Suppressor macrophage treated with lipopolysaccharide for 4 hours (primary cell): ENCODE data around the gene RPA1.
A peak's percentile ranks its signal among the peaks of the same experiment; 100 is the strongest.
"Not testable (repeated sequence)": the region's sequence is repeated elsewhere in the genome, so short reads cannot be mapped to it uniquely, and the experiment has no call there.

Experiments used
- DNase-seq: peaks from one replicate; pipeline ENCODE4 v3.0.0-alpha.2; 2020

Gene RPA1

DNA sequence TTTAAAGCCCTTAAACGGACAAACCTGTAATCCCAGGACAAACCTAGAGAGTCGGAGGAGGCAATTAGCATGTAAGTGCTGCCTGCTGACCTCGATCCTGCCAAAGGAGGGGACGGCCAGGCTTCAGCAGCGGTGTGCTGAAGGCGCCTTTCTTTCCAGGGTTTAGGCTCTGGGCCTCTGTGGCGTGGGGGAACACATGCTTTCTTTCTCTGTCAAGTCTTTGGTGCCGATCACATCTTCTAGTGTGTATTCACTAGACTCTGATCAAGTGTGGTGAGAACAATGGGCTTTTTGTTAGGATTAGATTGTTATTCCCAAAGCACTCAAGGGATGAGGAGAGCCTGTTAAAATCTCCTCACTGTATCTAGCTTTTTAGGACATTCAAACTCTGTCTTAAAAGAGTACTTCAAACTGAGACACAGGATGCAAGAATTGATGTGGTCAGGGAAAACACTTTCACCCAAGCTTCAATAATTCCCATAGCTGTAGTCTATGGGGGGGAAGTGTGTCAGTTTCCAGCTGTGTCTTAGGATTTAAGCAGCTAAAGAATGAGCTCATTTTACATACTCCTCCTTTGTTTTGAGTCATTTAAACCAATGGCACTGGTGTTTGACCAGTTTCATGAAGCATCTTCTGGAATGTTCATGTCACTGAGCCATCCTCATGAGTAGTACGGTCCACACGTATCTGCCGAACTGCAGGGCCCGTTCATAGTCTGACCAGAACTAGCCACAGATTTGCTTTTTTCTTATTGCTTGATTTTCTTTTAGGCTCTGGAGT, 51.2 kb downstream of the RPA1 start:
- DNase-seq: no peak

DNA sequence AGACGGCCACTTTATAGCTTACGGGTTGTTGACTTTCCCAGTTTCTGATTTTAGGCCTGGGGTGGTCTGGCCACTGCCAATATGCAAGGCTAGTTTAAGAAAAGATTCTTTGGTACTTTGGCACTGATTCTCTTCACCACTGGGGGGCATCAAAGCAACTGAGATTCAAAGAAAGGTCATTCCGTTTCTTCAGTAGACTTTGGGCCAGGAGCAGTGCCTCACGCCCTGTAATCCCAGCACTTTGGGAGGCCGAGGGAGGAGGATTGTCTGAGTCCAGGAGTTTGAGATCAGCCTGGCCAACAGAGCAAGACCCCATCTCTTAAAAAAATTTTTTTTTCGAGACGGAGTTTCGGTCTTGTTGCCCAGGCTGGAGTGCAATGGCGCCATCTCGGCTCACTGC, 53.0 kb downstream of the RPA1 start:
- DNase-seq: peak; percentile 43

DNA sequence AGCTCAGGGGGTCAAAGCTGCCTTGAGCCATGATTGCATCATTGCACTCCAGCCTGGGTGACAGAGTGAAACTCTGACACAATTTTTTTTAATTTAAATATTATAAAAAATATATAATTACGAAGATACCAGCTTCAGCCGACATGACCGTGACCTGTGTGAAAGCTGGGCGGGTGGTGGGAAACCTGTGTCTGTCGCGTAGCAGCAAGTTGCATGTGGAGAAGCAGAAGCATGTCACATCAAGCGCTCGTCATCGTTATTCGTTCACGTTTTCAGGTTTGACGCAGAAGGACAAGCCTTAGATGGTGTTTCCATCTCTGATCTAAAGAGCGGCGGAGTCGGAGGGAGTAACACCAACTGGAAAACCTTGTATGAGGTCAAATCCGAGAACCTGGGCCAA, 53.7 kb downstream of the RPA1 start:
- no peak for DNase-seq

DNA sequence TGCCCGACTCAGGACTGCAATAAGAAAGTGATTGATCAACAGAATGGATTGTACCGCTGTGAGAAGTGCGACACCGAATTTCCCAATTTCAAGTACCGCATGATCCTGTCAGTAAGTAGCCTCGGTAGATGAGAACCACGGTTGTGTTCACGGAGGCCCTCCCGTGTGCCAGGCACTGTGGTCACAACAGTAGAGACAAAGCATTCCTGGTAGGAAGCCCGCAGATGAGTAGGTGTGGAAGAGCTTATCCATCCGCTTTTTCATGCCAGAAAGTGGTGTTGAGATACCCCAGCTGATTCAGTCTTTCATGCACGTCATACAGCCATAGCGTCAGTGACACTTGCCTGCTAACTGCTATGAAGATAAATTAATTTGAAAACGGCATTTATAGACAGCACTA, 58.9 kb downstream of the RPA1 start:
- DNase-seq: no peak

DNA sequence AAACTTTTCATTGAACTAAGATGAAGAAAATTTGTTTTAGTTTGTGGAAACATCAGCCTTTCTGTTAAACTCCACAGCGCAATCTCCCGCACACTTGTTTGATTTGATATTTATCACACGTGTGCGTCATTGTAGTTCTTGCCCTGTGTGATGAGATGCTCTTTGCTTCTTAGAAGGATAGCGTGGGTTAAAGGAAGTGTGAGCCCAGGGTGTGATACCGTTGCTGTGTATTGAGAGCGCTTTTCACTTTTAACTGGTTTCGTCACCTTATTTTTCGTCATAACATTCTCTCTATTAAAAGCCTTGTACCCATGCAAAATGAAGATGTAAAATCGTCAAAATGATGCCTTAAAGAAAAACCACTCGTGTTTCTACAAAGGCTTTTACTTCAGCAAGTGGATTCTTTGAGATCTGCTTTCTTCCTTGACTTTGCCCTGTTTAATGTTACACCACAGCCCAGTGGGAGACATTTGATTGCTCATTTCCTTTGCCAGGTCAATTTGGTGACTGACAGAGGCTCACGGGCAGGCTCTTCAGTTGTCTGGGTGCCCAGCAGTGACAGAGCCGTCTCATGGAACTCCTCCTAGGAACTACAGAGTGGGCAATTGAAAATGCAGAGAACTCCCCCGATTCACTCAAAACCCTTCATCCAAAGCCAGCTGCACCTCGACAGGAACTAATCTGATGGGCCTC, 61.1 kb downstream of the RPA1 start:
- no peak for DNase-seq

DNA sequence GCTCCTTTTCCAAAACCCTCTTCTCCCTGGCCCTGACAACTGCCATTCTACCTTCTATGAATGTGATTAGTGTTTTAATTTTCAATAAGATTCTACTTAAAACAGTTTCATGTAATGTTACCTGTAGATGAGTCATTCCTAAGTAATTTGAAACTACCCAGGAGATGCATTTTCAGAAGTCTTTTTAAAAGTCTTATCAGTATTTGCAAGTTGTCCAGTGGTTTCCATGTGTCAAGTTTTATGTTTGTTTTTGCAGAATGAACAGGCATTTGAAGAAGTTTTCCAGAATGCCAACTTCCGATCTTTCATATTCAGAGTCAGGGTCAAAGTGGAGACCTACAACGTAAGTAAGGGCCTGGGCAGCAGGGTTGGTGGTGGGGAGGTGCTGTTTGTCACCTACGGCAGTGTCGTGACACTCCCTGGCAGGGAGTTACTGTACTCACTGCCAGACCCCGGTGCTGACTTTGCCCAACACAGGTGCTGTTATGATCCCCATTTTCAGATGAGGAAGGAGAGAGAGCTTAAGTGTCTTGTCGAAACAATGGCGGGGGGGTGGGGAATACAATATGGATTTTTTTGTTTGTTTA, 65.0 kb downstream of the RPA1 start:
- no peak for DNase-seq

DNA sequence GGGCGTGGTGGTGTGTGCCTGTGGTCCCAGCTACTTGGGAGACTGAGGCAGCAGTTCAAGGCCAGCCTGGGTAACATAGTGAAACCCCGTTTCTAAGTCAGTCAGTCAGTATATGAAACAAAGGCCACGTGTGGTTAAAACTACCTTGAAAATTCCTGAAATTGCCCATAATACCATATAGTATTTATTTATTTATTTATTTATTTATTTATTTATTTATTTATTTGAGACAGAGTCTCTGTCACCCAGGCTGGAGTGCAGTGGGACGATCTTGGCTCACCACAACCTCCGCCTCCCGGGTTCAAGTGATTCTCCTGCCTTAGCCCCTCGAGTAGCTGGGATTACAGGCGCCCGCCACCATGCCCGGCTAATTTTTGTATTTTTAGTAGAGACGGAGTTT, 65.7 kb downstream of the RPA1 start:
- DNase-seq: not testable (repeated sequence)

DNA sequence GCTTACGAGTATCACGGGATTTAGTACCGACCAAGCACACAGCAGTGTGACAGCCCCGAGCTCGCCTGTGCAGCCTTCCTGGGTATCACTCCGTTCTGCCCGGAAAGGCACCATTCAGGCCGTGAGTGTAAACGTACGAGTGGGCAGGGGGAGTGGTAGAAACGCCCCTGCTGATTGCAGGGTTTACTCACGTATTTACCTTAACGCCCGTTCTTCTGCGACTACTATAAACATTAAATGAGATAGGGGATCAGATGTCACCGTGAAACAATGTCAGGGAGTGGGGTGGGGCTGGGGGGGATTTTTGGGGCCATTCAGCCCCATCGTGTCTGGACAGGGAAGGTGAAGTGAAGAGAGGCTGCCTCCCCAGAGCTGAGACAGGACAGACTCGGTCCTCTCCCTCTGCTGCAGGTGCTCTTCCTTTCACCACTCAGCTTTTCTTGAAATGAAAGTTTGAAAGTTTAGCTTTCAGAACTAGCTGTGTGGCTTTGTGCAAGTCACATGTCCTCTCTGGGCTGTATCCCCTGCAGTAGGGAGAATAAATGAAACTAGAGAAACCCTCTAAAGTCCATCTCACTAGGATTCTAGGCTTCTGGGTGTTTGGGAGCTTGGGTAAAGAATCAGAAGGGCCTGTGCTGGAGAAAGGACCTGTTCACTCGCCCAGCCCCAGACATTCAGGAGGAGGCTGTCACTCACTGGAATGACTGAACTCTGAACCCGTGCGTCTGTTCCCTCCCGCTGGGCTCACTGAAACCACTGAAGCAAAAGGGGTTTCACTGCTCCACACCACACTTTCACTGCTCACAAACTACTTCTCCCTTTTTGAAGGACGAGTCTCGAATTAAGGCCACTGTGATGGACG, 66.7 kb downstream of the RPA1 start:
- DNase-seq: no peak

DNA sequence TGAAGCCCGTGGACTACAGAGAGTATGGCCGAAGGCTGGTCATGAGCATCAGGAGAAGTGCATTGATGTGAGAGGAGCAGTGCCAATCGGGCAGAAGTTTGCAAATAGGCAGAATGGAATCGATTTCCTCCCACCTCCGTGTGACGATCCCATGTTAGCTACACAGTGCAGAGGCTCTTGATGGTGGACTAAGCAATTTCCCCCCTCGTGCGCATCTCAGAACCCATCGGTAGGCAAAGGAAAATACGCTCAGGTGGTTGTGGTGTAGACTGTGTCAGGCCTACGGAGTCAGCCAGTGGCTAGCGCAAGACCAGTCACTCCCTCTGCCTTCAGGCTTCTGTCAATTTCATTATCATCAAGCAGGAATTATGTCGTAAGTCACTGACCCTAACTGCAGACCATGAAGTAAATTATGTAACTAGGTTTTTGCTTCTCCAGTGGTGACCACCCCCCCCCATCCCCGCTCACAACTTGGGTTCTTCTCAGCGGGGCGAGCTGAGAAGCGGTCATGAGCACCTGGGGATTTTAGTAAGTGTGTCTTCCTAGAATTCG, 67.4 kb downstream of the RPA1 start:
- DNase-seq: no peak

DNA sequence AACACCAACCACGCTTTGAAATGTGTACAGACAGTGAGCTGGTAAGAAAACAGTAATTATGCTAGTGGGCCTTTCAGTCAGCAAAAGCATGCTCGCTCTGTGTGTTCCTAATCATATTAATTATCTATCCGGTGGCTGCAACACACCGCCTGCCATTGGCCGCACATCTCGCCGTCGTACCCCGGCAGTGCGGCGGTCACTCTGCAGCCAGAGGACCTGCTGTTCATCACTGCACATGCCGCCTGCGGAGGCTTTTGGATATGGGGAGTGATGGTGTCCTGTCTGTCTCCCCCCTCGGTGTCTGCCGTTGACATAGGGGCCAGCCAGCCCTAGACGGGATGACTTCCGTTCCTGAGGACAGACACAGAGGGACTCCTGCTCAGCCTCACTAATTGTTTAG, 68.5 kb downstream of the RPA1 start:
- no peak for DNase-seq

DNA sequence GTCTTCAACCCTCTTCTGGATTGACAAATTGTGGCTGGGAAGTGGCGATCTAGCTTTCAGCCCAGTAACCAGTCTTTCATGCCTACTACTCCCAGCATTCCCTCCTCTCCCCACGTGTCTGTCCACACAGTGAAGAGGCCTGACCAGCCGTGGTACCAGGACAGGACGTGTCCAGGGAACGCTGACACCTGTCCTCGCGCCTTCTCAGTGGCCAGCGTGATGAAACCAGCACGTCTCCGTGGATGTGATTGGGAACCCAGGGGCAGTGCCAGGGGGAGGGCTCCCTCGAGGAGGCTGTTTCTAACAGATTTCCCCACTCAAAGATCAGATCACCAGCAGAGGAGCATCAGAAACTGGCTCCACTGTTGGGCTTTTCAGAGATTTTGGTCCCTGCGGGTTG, 69.1 kb downstream of the RPA1 start:
- no peak for DNase-seq

DNA sequence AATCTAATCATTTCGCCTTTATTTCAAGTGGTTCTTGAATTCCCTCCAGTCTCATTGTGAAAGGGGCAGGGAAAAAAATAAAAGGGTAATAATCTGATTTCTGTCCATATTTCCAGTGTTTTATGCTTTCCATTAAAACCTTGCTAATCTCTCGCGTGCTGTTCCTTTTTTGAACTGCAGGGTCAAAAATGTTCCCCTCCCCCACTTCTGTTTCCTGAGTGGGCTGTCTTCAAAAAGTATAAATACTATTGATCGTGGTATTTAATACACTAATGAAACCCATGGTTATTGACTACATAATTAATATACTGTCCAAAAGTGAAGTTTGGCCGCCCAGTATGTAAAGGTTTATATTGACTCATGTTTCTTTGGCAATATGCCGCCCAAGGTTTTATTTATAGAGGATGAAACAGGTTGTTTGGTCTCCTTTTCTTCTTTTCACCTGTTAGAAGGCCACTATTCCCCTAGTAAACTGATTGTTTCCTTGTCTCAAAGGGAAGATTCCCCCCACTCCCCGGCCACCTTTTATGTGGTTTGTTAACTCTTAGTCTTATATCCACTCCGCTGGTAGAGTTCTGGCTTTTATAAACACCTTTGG, 69.7 kb downstream of the RPA1 start:
- DNase-seq: no peak

DNA sequence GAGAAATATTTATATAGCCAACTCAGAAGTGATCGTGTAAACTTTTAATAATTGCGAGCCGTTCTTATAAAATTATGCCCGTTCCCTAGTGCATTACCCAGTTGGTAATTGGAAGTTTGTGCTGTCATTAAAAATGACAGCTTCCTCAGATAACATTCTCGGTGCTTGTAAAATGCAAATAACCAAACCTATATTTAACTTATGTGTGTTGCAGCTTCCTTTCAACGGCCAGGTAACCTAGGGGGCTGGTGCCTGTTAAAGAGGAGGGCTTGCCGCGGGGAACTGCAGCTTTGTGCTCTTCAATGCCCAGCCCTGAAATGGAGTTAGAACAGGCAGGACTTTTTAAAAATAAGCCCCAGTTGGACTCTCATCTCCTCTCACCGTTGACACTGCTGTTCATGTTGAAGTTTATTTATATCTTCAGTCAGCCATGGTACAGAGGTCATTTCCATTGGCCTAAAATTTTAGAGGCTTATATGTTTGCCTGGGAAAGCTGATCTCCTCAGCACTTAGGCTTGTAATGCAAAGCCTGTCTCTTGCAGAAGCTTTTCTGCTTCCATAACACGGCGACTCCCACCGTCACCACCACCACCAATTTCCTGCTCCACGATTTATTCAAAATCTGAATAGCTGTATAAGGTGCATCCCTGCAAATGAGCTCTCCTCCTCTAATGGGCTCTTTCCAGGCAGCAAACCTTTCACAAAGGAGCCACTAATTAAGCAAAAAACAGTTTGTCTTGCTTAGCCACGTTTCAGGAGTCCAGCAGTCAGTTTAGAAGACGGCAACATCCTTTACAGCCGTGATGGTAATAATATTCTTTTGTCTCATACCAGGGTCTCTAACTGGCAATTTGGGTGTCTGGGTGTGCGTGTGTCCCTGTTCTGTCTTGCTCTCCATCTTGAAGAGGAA, 74.7 kb downstream of the RPA1 start:
- DNase-seq: no peak

DNA sequence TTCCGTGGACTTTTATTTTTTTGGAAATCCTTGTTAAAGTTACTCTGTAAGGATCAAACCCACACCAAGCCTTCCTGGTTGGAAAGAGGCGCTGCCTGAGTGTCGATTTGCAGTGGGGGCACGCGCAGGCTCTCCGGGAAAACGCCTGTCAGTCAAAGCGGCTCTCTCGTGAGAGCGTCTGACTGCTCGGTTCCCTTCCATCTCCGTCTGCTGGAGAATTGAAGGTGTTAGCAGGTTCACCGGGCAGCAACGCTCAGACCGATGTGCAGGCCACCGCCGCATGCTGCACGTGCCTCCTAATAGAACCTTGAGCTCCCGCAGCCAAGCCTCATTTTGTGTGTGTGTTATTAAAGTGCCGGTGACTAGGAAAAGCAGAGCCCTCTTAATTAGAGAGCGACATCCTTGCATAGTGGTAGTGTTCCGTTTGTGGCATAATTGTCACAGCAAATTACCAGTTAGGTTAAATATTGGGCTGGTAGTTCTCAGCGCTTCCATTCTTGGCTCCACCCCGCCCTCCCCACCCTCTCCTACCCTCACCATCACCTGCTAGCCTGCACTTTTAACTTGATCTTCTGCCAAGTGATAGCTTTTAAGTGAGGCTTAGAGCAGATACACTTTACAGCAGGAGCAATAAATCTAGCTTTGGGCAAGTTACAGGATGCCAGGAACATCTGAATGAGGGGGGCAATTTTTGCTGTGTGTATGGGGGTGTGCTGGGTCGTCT, 75.5 kb downstream of the RPA1 start:
- DNase-seq: no peak

DNA sequence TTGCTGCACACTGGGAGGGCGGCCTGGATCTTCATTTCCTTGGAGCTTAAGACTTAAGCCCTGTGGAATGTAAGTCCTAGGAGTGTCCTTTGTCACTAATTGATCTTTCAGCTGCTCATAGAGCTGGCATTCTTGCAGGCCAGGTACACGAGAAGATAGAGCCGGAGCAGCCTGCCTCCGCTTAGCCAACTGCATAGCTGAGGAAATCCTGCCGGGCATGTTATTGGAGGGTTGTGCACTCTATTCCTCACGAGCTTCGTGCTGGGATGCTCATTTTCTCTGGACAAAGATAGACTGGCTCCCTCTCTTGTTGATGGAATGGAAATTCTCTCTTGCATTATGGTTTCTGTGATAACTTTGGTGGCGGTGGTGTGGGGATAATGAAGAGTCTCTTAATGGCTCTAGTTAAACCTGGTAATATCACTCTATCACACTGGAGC, 76.9 kb downstream of the RPA1 start:
- DNase-seq: no peak

DNA sequence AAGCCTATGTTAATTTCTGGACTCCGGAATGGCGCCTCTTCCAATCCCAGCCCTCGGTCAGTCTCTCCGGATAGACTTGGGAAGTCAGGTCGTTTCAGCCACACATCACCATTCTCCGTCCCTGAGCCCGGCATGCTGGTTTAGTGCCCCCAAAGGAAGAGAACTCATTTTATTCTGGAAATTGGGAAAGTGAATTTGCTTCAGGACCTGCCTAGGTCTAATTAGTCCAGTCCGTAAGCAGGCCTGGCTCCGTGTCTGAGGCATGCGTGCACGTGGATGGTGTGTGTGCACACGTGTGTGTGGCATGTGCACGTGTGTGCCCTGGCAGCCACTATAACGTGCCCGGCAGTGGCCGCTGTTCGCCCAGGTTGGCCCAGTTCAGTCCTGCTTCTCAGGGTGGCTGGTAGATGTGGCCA, 77.4 kb downstream of the RPA1 start:
- DNase-seq: no peak

DNA sequence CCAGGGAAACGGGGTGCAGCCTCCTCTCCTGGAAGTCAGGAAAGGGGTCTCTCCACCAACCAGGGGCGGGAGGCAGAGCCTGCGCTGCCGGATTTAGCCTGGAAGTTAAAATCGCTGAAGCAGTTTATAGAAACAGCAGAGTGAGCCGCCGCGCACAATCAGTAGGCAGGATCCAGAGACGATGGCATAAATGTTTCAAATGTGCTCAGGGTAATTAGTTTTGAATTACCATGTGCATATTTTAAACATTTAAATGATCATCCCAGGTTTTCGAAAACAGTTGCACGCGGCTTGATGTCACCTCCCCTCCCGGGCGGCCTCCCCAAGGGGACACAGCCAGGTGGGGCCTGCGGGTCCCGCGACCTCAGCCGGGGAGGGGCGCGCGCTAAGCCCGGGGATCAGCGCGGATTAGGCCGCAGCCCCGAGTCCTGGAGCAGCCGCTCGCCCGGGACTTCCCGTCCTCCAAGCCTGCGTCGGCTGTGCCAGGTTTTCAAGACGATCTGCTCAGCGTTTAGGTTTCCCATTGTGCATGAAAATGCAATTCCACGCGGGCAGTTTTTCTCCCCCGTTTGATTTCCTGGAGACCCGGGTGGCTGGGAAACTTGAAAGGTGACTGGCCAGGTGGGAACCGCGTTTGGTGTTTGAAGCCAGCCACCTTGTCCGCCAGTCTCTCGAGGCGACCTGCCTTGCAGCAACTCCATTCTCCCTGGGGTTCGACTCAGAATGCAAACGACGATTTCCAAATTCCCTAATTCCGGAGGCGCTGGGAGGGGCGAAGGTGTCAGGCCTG, 78.3 kb downstream of the RPA1 start:
- peak; percentile 4 for DNase-seq

DNA sequence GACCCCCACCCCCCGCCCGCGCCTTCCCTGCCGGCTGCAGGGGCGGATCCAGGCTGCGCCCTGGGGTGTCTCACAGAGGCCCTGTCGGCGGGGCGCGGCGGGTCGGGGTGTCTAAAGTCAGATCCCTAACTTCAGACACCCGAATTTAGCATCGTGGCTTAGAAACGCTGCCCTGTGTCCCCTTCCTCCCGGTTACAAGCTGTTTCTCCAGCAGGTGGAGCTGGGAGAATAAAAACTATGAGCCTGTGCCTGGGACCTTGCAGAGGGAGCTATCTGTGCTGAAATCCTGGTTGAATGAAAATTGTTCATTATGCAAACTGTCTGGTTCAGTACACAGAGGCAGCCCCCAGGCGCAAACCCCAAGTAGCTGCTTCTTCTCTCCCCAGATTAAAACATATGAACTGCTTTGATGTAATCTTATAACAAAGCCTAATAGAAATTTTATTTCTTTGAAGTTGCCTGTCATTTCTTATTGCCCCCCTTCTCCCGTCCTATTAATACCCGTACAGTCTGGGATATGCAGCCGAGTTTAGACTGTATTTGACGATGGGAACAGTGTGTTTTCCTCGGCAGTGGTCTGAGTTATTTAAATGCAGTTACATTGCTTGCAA, 79.0 kb downstream of the RPA1 start:
- DNase-seq: peak; percentile 63

DNA sequence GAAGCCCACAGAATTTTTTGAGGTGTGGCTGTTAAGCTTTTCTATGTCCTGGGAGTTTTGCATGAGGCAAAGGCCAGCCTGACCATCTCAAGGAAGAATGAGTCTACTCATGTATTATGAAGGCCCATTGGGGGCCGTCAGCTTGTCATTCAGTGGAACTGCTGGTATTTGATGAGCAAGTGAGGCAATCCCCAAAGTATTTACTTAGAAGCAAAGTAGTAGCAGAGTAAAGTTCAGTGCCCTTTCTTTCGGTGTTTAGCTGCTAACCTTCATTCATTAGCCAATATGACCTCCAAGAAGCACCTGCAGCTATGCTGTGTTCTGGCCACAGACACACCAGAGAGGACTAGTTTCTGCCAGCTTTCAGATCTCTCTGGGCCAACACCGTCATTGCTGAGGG, 80.2 kb downstream of the RPA1 start:
- no peak for DNase-seq
